Prostate gland (tissue), 2 donors: ENCODE data around the gene GUCY2D. TPM values are rescaled to one million over a fixed set of nuclear protein-coding genes. Genes with fewer than 3 reads are reported as not detected.

Experiments
- DNase-seq: peaks from one replicate; pipeline ENCODE4 v3.0.0-alpha.2; 2019; ENCODE audit warnings: low spot score
- H3K27ac ChIP-seq, 2 donors: fragments of 200-600 bp; sonication (generic); 2 replicates each; pipeline ENCODE4 v1.5.1; 2017 to 2019
- H3K27me3 ChIP-seq: fragments of 200-600 bp; sonication (generic); replicated peaks from 2 replicates; pipeline ENCODE4 v1.5.1; 2019; ENCODE audit not compliant: insufficient read depth
- H3K36me3 ChIP-seq, 2 donors: fragments of 200-600 bp; sonication (generic); 1 replicate in 1 of 2; 2 replicates in 1 of 2; pipeline versions ENCODE4 v1.5.1 to v1.8.1; 2017 to 2019
- H3K4me1 ChIP-seq: fragments of 200-600 bp; sonication (generic); replicated peaks from 2 replicates; pipeline ENCODE4 v1.5.1; 2019
- H3K4me3 ChIP-seq, 2 donors: fragments of 200-600 bp; sonication (generic); 2 replicates each; pipeline ENCODE4 v1.5.1; 2017 to 2019
- H3K9me3 ChIP-seq: fragments of 200-600 bp; sonication (generic); 2 replicates; pipeline ENCODE4 v1.5.1; 2017
- CTCF ChIP-seq, 4 experiments: fragments of 200-600 bp in 2 of 4; fragments of 450-650 bp in 2 of 4; sonication (generic) in 2 of 4; IDR thresholded peaks; 1 replicate in 3 of 4; 2 replicates in 1 of 4; pipeline ENCODE4 v1.5.1; 2016 to 2019; ENCODE audit warnings: antibody characterized with exemption in 4 of 4, mild to moderate bottlenecking in 2 of 4, moderate library complexity in 2 of 4
- POLR2A ChIP-seq: fragments of 450-650 bp; IDR thresholded peaks from one replicate; pipeline ENCODE4 v1.6.1; 2016; ENCODE audit warnings: antibody characterized with exemption, mild to moderate bottlenecking
- POLR2AphosphoS5 ChIP-seq: sonication (generic); formaldehyde crosslinking; IDR thresholded peaks from one replicate; pipeline ENCODE4 v1.6.1; 2017; ENCODE audit warnings: antibody characterized with exemption
- WGBS: methylation state at CpG from one replicate; pipeline ENCODE4 v1.1.5; 2018; 5-methylcytosine and 5-hydroxymethylcytosine counted together
- intact Hi-C: fragments of 100-400 bp; cut with DNase I; formaldehyde crosslinking; loops from one replicate; pipeline ENCODE4 v1.14.2; 2022
- total RNA-seq, 2 donors: library from RNA; depleted of rRNA; stranded (reverse); fragments of >200 nt; gene quantifications; one replicate each; pipeline ENCODE4 v1.1.0, GENCODE V29; 2016

The GUCY2D gene
- total RNA-seq, 2 donors from 2014 or later: 1.8 TPM; not detected in 1

- no peak overlapping the region for H3K4me3 ChIP-seq
- peaks cover 3% of the 10 kb centered on the region for H3K4me1 ChIP-seq
- no peaks in the 10 kb centered on the region for H3K36me3 ChIP-seq
- no peaks in the 10 kb centered on the region for H3K9me3 ChIP-seq
- intact Hi-C loops: no loop called here
- WGBS: 94% methylated on average over 17 of the region's 17 CpGs
- H3K27me3 ChIP-seq: no peaks in the 10 kb centered on the region
- H3K27ac ChIP-seq: no peak overlapping the region
- no peak for DNase-seq
- no peak for TF ChIP-seq CTCF (IDR thresholded peaks at IDR 0.05)
- TF ChIP-seq POLR2A: no peak
- TF ChIP-seq POLR2AphosphoS5: no peak
Measured at GRCh38 chr17:8012996-8013640, 10.7 kb downstream of the GUCY2D start.

GRCh38 chr17:8013731-8014557 is 11.5 kb downstream of the GUCY2D start:
- H3K36me3 ChIP-seq: no peaks in the 10 kb centered on the region
- no peak overlapping the region for H3K4me3 ChIP-seq
- no peaks in the 10 kb centered on the region for H3K27me3 ChIP-seq
- no peak for DNase-seq
- no peaks in the 10 kb centered on the region for H3K9me3 ChIP-seq
- peaks cover 9% of the 10 kb centered on the region for H3K4me1 ChIP-seq
- intact Hi-C loops: no loop called here
- H3K27ac ChIP-seq: no peak overlapping the region
- 86% methylated on average over 7 of the region's 12 CpGs for WGBS
- TF ChIP-seq POLR2AphosphoS5 (no peak), CTCF (IDR thresholded peaks at IDR 0.05) (no peak), POLR2A (no peak)

GRCh38 chr17:8014558-8014850 is 12.1 kb downstream of the GUCY2D start:
- intact Hi-C loops: no loop called here
- no peaks in the 10 kb centered on the region for H3K27me3 ChIP-seq
- no peak for TF ChIP-seq POLR2AphosphoS5
- no peak for TF ChIP-seq CTCF (IDR thresholded peaks at IDR 0.05)
- TF ChIP-seq POLR2A: no peak
- peaks cover 12% of the 10 kb centered on the region for H3K4me1 ChIP-seq
- H3K36me3 ChIP-seq: no peaks in the 10 kb centered on the region
- H3K4me3 ChIP-seq: no peak overlapping the region
- no peaks in the 10 kb centered on the region for H3K9me3 ChIP-seq
- 92% methylated on average over 9 of the region's 9 CpGs for WGBS
- no peak overlapping the region for H3K27ac ChIP-seq
- no peak for DNase-seq

- no peaks in the 10 kb centered on the region for H3K9me3 ChIP-seq
- peak overlapping the region; percentile 74 to 84 for H3K27ac ChIP-seq
- TF ChIP-seq POLR2A: no peak
- no peak for TF ChIP-seq POLR2AphosphoS5
- no peak for TF ChIP-seq CTCF (IDR thresholded peaks at IDR 0.05)
- intact Hi-C loops: no loop called here
- H3K27me3 ChIP-seq: no peaks in the 10 kb centered on the region
- DNase-seq: no peak
- H3K36me3 ChIP-seq: no peaks in the 10 kb centered on the region
- H3K4me1 ChIP-seq: peaks cover 12% of the 10 kb centered on the region
- H3K4me3 ChIP-seq: peak overlapping the region in 1 of 2 donors; percentile 44
- 75% methylated on average over 40 of the region's 44 CpGs for WGBS
Measured at GRCh38 chr17:8015236-8015956, 13.0 kb downstream of the GUCY2D start.
